ENCODE results near the gene SSBP2. TPM values are rescaled to one million over a fixed set of nuclear protein-coding genes. Genes with fewer than 3 reads are reported as not detected.

SSBP2 gene
- total RNA-seq, 1 donor from 2014 or later = 85.8 TPM

DNA sequence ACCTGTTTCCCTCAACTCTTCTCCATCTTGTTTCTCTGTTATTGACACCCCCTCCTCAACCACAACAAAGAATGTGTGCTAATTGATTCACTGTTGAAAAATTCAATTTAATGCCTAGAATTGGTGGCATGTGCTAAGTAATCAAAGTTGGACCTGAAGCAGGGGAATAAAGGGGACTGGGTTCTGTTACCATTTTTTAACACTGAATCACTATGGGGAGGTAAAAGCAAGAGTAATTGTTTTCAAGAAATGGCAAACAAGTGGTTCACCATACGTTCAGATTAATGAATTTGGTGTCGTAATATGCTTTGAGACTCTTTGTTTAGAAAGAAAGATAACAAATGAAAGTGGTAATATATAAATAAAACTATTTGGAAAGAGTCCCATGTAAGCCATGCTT lies 17.0 kb upstream of the SSBP2 start:
- Mint-ChIP-seq H3K36me3 (no peaks in the 10 kb centered on the region), H3K27me3 (ENCODE audit: low read depth) (no peaks in the 10 kb centered on the region), H3K4me1 (peaks cover 16% of the 10 kb centered on the region), H3K9me3 (peaks cover 16% of the 10 kb centered on the region), H3K27ac (peak overlapping the region; percentile 86), H3K4me3 (no peak overlapping the region)
- no peak for DNase-seq (ENCODE audit: low spot score in 2 of 2, unreplicated experiment in 2 of 2)
- TF ChIP-seq CTCF (IDR thresholded peaks at IDR 0.05; ENCODE audit: unreplicated experiment) = no peak

DNA sequence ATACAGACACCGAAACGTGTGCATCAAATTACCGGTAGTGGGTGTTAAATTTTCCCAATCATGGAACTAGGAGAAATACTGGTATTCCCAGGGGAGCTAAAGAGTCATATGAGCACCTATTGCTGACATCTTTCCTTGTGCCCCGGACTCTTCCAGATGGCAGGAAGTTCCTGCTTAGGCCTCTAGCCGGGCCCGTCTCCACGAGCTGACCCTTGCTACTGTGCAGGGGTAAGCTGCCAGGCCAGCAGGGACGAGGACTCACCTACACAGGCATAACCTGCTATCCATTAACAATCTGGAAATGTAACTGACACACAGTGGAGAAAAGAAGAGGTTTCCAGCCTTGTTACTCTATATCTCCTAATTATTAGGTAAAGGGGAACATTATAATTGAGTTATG lies 16.2 kb upstream of the SSBP2 start:
- Mint-ChIP-seq H3K4me1 (peaks cover 16% of the 10 kb centered on the region), H3K4me3 (no peak overlapping the region), H3K27me3 (ENCODE audit: low read depth) (no peaks in the 10 kb centered on the region), H3K36me3 (no peaks in the 10 kb centered on the region), H3K9me3 (peaks cover 12% of the 10 kb centered on the region), H3K27ac (peak overlapping the region; percentile 86)
- DNase-seq (ENCODE audit: low spot score in 2 of 2, unreplicated experiment in 2 of 2) = no peak
- TF ChIP-seq CTCF (IDR thresholded peaks at IDR 0.05; ENCODE audit: unreplicated experiment) = no peak

DNA sequence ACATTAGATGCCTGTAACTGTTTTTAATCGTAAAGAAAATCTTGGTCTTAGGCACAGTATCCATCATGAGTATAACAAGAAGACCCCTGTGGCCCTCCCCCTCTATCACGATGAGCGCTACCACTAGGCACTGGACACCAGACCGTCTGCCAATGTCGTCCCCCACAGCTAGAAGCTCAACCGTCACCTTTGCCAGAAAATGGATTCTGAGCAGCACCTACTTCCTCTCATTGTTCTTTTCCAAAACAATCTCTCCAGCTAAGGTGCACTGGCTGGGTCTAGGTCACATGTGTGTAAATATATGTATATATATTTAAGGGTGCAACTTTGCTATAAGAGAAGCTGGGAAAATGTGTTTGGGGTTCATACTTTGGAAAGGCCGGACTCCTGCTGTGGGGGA lies 15.7 kb upstream of the SSBP2 start:
- Mint-ChIP-seq H3K27me3 (ENCODE audit: low read depth) (no peaks in the 10 kb centered on the region), H3K4me3 (no peak overlapping the region), H3K27ac (peak overlapping the region; percentile 86), H3K4me1 (peaks cover 16% of the 10 kb centered on the region), H3K9me3 (peaks cover 7% of the 10 kb centered on the region), H3K36me3 (no peaks in the 10 kb centered on the region)
- TF ChIP-seq CTCF (IDR thresholded peaks at IDR 0.05; ENCODE audit: unreplicated experiment) = no peak
- DNase-seq (ENCODE audit: low spot score in 2 of 2, unreplicated experiment in 2 of 2) = no peak

DNA sequence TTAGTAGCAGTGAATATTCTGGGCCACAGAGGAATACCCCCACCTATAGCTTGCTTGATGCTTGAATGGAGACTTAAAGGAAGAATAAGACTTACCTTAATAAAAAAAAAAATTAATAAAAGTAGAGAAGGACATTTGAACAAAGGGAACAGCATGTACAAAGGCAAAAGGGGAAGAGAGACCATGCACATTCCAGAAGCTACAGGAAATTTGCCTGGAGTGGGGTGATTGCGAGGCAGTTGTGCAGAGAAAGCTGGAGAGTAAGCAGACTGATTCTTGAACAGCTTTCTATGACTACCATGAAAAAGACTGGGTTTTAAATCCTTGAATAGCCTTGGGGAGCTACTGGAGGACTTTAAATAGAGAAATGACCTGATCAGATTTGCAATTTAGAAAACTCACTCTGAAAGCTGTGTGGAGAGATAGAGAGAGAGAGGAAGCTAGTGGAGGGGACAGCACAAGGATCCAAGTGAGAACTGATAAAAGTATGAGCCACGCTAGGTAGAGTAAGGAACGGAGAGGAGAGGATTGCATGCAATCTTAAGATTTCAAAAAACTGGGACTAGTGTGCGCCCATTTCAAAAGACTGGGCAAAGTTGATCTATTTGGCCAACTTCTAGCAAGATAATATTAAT lies 12.5 kb upstream of the SSBP2 start:
- Mint-ChIP-seq H3K4me3 (no peak overlapping the region), H3K9me3 (no peaks in the 10 kb centered on the region), H3K27me3 (ENCODE audit: low read depth) (no peaks in the 10 kb centered on the region), H3K4me1 (peaks cover 26% of the 10 kb centered on the region), H3K36me3 (no peaks in the 10 kb centered on the region), H3K27ac (no peak overlapping the region)
- TF ChIP-seq CTCF (IDR thresholded peaks at IDR 0.05; ENCODE audit: unreplicated experiment) = no peak
- no peak for DNase-seq (ENCODE audit: low spot score in 2 of 2, unreplicated experiment in 2 of 2)

DNA sequence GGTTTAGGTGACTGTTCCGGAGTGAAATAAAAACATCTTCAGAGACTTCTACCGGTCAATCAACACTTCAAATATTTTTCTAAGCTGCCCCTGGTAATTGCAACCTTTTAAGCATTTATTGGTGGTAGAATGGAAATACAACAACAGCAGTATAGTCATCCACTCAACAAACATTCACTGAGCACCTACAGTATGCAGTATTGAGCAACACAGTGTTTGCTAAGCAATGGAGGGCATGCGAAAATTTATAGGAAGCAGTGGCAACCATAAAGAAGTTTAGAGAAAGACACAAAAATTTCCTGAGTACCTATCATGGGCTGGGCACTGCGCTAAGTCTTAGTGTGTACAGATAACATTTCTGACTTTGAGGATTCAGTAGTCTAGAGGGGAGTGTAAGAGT lies 12.0 kb upstream of the SSBP2 start:
- Mint-ChIP-seq H3K27ac (no peak overlapping the region), H3K36me3 (no peaks in the 10 kb centered on the region), H3K4me1 (peaks cover 24% of the 10 kb centered on the region), H3K4me3 (no peak overlapping the region), H3K27me3 (ENCODE audit: low read depth) (no peaks in the 10 kb centered on the region), H3K9me3 (no peaks in the 10 kb centered on the region)
- TF ChIP-seq CTCF (IDR thresholded peaks at IDR 0.05; ENCODE audit: unreplicated experiment) = no peak
- DNase-seq (ENCODE audit: low spot score in 2 of 2, unreplicated experiment in 2 of 2) = no peak

- H3K4me3 Mint-ChIP-seq = no peak overlapping the region
- H3K27ac Mint-ChIP-seq = no peak overlapping the region
- H3K36me3 Mint-ChIP-seq = no peaks in the 10 kb centered on the region
- no peak for DNase-seq (ENCODE audit: low spot score in 2 of 2, unreplicated experiment in 2 of 2)
- TF ChIP-seq CTCF (IDR thresholded peaks at IDR 0.05; ENCODE audit: unreplicated experiment) = no peak
- peaks cover 20% of the 10 kb centered on the region for H3K4me1 Mint-ChIP-seq
- H3K9me3 Mint-ChIP-seq = no peaks in the 10 kb centered on the region
- no peaks in the 10 kb centered on the region for H3K27me3 Mint-ChIP-seq (ENCODE audit: low read depth)
These were observed 11.5 kb upstream of the SSBP2 start for GRCh38 chr5:81762401-81762800.

Measured in mesothelial cell of epicardium (in vitro differentiated cells).